GM12874 (cell line): Measurements from ENCODE around the gene RAPGEF1.
A peak's percentile ranks its signal among the peaks of the same experiment; 100 is the strongest.

Source experiments
- CTCF ChIP-seq: IDR thresholded peaks from 2 replicates; pipeline ENCODE4 v1.5.1; 2011; ENCODE audit warnings: low read depth, mild to moderate bottlenecking, control low read depth, low read length, moderate library complexity; ENCODE audit not compliant: insufficient read depth

The RAPGEF1 gene

GRCh38 chr9:131759017-131759647, 19.3 kb upstream of the RAPGEF1 start:
- TF ChIP-seq CTCF = no peak

DNA sequence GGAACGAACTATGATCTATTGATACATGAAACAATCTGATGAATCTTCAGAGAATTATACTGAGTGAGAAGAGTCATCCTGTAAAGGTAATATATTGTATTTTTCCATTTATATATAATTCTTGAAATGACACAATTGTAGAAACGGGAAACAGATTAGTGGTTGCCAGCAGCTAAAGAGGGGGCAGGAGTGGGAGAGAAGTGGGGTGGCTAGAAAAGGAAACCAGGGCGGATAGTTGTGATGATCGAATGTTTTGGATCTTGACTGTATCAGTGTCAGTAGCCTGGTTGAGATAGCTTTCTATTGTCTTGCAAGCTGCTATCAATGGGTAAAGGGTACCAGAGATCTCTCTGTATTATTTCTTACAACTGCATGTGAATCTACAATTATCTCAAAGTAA, 17.7 kb upstream of the RAPGEF1 start:
- no peak for TF ChIP-seq CTCF

- peak; percentile 97 for TF ChIP-seq CTCF
Observed at GRCh38 chr9:131755541-131756198, 15.8 kb upstream of the RAPGEF1 start.

- TF ChIP-seq CTCF = no peak
Observed at GRCh38 chr9:131754846-131755245, 15.0 kb upstream of the RAPGEF1 start.

DNA sequence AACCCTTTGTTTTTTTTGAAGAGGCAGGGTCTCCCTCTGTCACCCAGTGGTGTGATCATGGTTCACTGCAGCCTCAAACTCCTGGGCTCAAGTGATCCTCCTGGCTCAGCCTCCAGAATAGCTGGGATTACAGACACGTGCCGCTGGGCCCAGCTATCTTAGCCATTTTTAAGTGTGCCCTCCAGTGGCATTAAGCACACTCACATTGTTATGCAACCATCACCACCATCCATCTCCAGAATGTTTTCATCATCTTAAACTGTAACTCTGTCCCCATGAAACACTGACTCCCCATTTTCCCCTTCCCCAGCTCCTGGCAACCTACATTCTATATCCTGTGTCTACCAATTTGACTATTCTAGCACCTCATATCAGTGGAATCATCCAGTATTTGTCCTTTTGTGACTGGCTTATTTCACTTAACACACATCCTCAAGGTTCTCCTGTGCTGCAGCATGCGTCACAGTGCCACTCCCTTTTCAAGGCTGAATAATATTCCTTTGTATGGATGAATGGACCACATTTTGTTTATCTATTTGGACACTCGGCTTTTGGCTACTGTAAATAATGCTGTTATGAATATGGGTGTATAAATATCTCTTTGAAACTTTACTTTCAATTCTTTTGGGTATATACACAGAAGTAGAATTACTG, 12.5 kb upstream of the RAPGEF1 start:
- no peak for TF ChIP-seq CTCF

GRCh38 chr9:131748411-131748955, 8.6 kb upstream of the RAPGEF1 start:
- TF ChIP-seq CTCF = no peak

- peak; percentile 64 for TF ChIP-seq CTCF
Observed at GRCh38 chr9:131747352-131747751, 7.5 kb upstream of the RAPGEF1 start.
